SK-N-SH (cell line): ENCODE results near the gene ZYG11B. TPM values are rescaled to one million over a fixed set of nuclear protein-coding genes. Genes with fewer than 3 reads are reported as not detected.
"Not testable (repeated sequence)": the region's sequence is repeated elsewhere in the genome, so short reads cannot be mapped to it uniquely, and the experiment has no call there.

ENCODE experiments used
- CTCF ChIA-PET: fragments of 300-600, 350-600 bp; formaldehyde crosslinking; extraction: SDS; loops from one replicate; lab custom pipeline; 2021; lab: Yijun Ruan, JAX
- POLR2A ChIA-PET: fragments of 350-600 bp; sonication (Branson Sonifier 250); formaldehyde crosslinking; extraction: SDS; loops from one replicate; lab custom pipeline; 2020; ENCODE audit warnings: antibody characterized with exemption, inconsistent platforms; lab: Yijun Ruan, JAX
- DNase-seq: peaks from one replicate; pipeline ENCODE4 v3.0.0; 2012
- H2AFZ ChIP-seq: fragments of 200-600 bp; sonication (generic); 2 replicates; pipeline ENCODE4 v1.8.1; 2016; ENCODE audit warnings: antibody characterized with exemption, mild to moderate bottlenecking, low read depth
- H3F3A ChIP-seq: fragments of 200-600 bp; sonication (generic); replicated peaks from 2 replicates; pipeline ENCODE3; 2016; ENCODE audit warnings: antibody characterized with exemption, mild to moderate bottlenecking; ENCODE audit not compliant: insufficient read depth
- H3K27ac ChIP-seq, 2 experiments: fragments of 200-500 bp in 1 of 2; fragments of 200-600 bp in 1 of 2; sonication (Bioruptor generic) in 1 of 2; sonication (generic), shearing (Covaris generic) in 1 of 2; 2 replicates each; pipeline versions ENCODE4 v1.5.1 to v1.6.1; 2014 to 2016; ENCODE audit warnings: low read depth in 2 of 2, inconsistent platforms in 1 of 2, low read length in 1 of 2, mild to moderate bottlenecking in 1 of 2, mixed read lengths in 1 of 2
- H3K27me3 ChIP-seq: fragments of 200-600 bp; sonication (generic), shearing (Covaris generic); 2 replicates; pipeline ENCODE4 v1.6.1; 2016; ENCODE audit warnings: mixed run types; ENCODE audit not compliant: insufficient read depth
- H3K36me3 ChIP-seq, 2 experiments: fragments of 200-500 bp in 1 of 2; fragments of 200-600 bp in 1 of 2; sonication (Bioruptor generic) in 1 of 2; sonication (generic) in 1 of 2; replicated peaks in 1 of 2; 2 replicates each; pipeline versions ENCODE3 to v1.5.1; 2014 to 2016; ENCODE audit warnings: low read length in 1 of 2, mild to moderate bottlenecking in 1 of 2; ENCODE audit not compliant: insufficient read depth in 2 of 2, control insufficient read depth in 1 of 2
- H3K4me1 ChIP-seq, 2 experiments: fragments of 200-500 bp in 1 of 2; fragments of 200-600 bp in 1 of 2; sonication (Bioruptor generic) in 1 of 2; sonication (generic), shearing (Covaris generic) in 1 of 2; 2 replicates each; pipeline versions ENCODE4 v1.5.1 to v1.6.1; 2014 to 2016; ENCODE audit warnings: low read depth in 1 of 2, low read length in 1 of 2, mixed run types in 1 of 2; ENCODE audit not compliant: insufficient read depth in 2 of 2, control insufficient read depth in 1 of 2
- H3K4me2 ChIP-seq: fragments of 200-600 bp; sonication (generic), shearing (Covaris generic); 2 replicates; pipeline ENCODE4 v1.6.1; 2017; ENCODE audit warnings: mixed run types
- H3K4me3 ChIP-seq, 2 experiments: fragments of 200-500 bp in 1 of 2; fragments of 200-600 bp in 1 of 2; sonication (Bioruptor generic) in 1 of 2; sonication (generic), shearing (Covaris generic) in 1 of 2; 2 replicates each; pipeline versions ENCODE4 v1.5.1 to v1.8.1; 2014 to 2016; ENCODE audit warnings: low read depth in 2 of 2, inconsistent platforms in 1 of 2, low read length in 1 of 2, mild to moderate bottlenecking in 1 of 2, mixed read lengths in 1 of 2, moderate library complexity in 1 of 2
- H3K79me2 ChIP-seq: fragments of 200-600 bp; sonication (generic); 2 replicates; pipeline ENCODE4 v1.8.1; 2017; ENCODE audit warnings: mild to moderate bottlenecking; ENCODE audit not compliant: insufficient read depth
- H3K9ac ChIP-seq: fragments of 200-600 bp; sonication (generic); 2 replicates; pipeline ENCODE4 v1.6.1; 2017; ENCODE audit warnings: mixed run types
- H3K9me2 ChIP-seq: fragments of 200-600 bp; sonication (generic); 2 replicates; pipeline ENCODE4 v1.6.1; 2017; ENCODE audit warnings: mixed run types
- H3K9me3 ChIP-seq: fragments of 200-600 bp; sonication (generic); 2 replicates; pipeline ENCODE4 v1.6.1; 2017; ENCODE audit warnings: mixed run types, mild to moderate bottlenecking, moderate library complexity
- H4K20me1 ChIP-seq: fragments of 200-600 bp; sonication (generic); 2 replicates; pipeline ENCODE4 v1.6.1; 2017; ENCODE audit warnings: mild to moderate bottlenecking, mixed run types; ENCODE audit not compliant: insufficient read depth
- ELF1 ChIP-seq: IDR thresholded peaks from 2 replicates; pipeline ENCODE4 v1.4.0; 2012
- EP300 ChIP-seq, 2 experiments: IDR thresholded peaks; 2 replicates each; pipeline versions ENCODE4 v1.4.0 to v1.6.1; 2012; ENCODE audit warnings: borderline replicate concordance in 1 of 2, low read depth in 1 of 2, low read length in 1 of 2
- FOSL2 ChIP-seq: IDR thresholded peaks from 2 replicates; pipeline ENCODE4 v1.4.0; 2012; ENCODE audit warnings: low read depth, mild to moderate bottlenecking, moderate library complexity, borderline replicate concordance
- FOXJ3 ChIP-seq: sonication (generic); formaldehyde crosslinking; IDR thresholded peaks from 2 replicates; pipeline ENCODE4 v1.5.1; 2020; ENCODE audit warnings: mild to moderate bottlenecking, missing genetic modification reagents
- FOXM1 ChIP-seq: IDR thresholded peaks from 2 replicates; pipeline ENCODE4 v1.4.0; 2012; ENCODE audit warnings: low read depth, mild to moderate bottlenecking
- GATA2 ChIP-seq: sonication (generic); formaldehyde crosslinking; IDR thresholded peaks from 2 replicates; pipeline ENCODE4 v1.5.0; 2020; ENCODE audit warnings: mild to moderate bottlenecking, missing genetic modification reagents
- JUND ChIP-seq: IDR thresholded peaks from 2 replicates; pipeline ENCODE4 v1.4.0; 2012
- MXI1 ChIP-seq: IDR thresholded peaks from 2 replicates; pipeline ENCODE4 v1.6.1; 2012; ENCODE audit warnings: mild to moderate bottlenecking, low read depth, low read length, improper control_type of control experiment
- NRF1 ChIP-seq: IDR thresholded peaks from 2 replicates; pipeline ENCODE4 v1.6.1; 2012; ENCODE audit warnings: low read depth, mild to moderate bottlenecking, low read length
- RFX5 ChIP-seq: IDR thresholded peaks from 2 replicates; pipeline ENCODE4 v1.6.1; 2012; ENCODE audit warnings: mild to moderate bottlenecking, improper control_type of control experiment, low read length
- RXRA ChIP-seq: IDR thresholded peaks from 2 replicates; pipeline ENCODE4 v1.4.0; 2012; ENCODE audit warnings: low read depth, mild to moderate bottlenecking, borderline replicate concordance
- SMC3 ChIP-seq: IDR thresholded peaks from 2 replicates; pipeline ENCODE4 v1.6.1; 2012; ENCODE audit warnings: low read depth, low read length, improper control_type of control experiment
- TAF1 ChIP-seq: IDR thresholded peaks from 2 replicates; pipeline ENCODE4 v1.6.1; 2012; ENCODE audit warnings: low read depth, mild to moderate bottlenecking, low read length, moderate library complexity, borderline replicate concordance
- TCF12 ChIP-seq: IDR thresholded peaks from 2 replicates; pipeline ENCODE4 v1.4.0; 2012
- TEAD4 ChIP-seq: IDR thresholded peaks from 2 replicates; pipeline ENCODE4 v1.4.0; 2012; ENCODE audit warnings: mild to moderate bottlenecking, borderline replicate concordance; ENCODE audit not compliant: insufficient read depth
- YY1 ChIP-seq: IDR thresholded peaks from 2 replicates; pipeline ENCODE4 v1.4.0; 2012; ENCODE audit warnings: low read depth, mild to moderate bottlenecking
- WGBS: methylation state at CpG from one replicate; pipeline ENCODE4 v1.1.6; 2017; ENCODE audit warnings: low lambda C conversion rate; 5-methylcytosine and 5-hydroxymethylcytosine counted together
- polyA plus RNA-seq, 3 experiments: library from polyadenylated mRNA; depleted of rRNA; stranded (reverse); fragments of >200 nt; gene quantifications; 2 replicates each; pipeline ENCODE4 v1.2.3, GENCODE V29; 2012
- TF ChIP-seq, protein P1 (sequence below): IDR thresholded peaks from 2 replicates; pipeline ENCODE4; 2012
- TF ChIP-seq, protein P2 (sequence below): fragments of 150-350 bp; IDR thresholded peaks from 2 replicates; pipeline ENCODE4 v1.6.1; 2016; ENCODE audit warnings: mild to moderate bottlenecking, low read depth, low read length
- TF ChIP-seq, protein P3 (sequence below): IDR thresholded peaks from 2 replicates; pipeline ENCODE4 v1.4.0; 2012; ENCODE audit warnings: low read depth, borderline replicate concordance

Gene ZYG11B
- polyA plus RNA-seq, 1 of the 3 experiments (the other 2 are of a cell fraction): 5.8 TPM

DNA sequence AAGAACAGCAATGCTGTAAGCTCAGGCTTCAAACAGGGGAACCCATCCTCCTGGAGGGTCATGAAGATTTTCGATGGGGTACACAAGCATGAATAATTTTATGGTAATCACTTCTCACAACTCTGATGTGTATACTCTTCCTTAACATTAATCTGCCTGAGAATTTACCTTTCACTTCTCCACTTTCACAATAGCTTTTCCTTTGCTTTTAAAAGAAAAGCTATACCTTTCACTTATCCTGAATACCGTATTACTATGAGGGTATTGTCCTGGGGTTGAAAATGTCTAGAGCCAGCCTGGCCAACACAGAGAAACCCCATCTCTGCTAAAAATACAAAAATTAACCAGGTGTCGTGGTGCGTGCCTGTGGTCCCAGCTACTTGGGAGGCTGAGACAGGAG lies 12.7 kb upstream of the ZYG11B start:
- no peaks in the 10 kb centered on the region for H4K20me1 ChIP-seq
- no peaks in the 10 kb centered on the region for H3K9me2 ChIP-seq
- no peak for DNase-seq
- H3K27ac ChIP-seq: no peak overlapping the region
- H3K9ac ChIP-seq: no peak overlapping the region
- WGBS: 79% methylated on average over 4 of the region's 4 CpGs
- ChIA-PET POLR2A (interaction anchor here (1.0 kb wide), 1 partner anchor 11 kb away, joined by 3 read pairs; no protein-coding TSS in a partner anchor), CTCF (no interaction called here)
- TF ChIP-seq FOXJ3 (no peak), ELF1 (no peak), YY1 (no peak), TAF1 (no peak), FOXM1 (no peak)
- TF ChIP-seq, protein P1, sequence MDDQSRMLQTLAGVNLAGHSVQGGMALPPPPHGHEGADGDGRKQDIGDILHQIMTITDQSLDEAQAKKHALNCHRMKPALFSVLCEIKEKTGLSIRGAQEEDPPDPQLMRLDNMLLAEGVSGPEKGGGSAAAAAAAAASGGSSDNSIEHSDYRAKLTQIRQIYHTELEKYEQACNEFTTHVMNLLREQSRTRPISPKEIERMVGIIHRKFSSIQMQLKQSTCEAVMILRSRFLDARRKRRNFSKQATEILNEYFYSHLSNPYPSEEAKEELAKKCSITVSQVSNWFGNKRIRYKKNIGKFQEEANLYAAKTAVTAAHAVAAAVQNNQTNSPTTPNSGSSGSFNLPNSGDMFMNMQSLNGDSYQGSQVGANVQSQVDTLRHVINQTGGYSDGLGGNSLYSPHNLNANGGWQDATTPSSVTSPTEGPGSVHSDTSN: no peak
- no peak overlapping the region for H2AFZ ChIP-seq
- no peak overlapping the region for H3K4me2 ChIP-seq
- no peaks in the 10 kb centered on the region for H3K79me2 ChIP-seq
- no peaks in the 10 kb centered on the region for H3K4me1 ChIP-seq
- H3F3A ChIP-seq: no peaks in the 10 kb centered on the region
- H3K36me3 ChIP-seq: no peaks in the 10 kb centered on the region
- H3K27me3 ChIP-seq: no peaks in the 10 kb centered on the region
- no peak overlapping the region for H3K4me3 ChIP-seq
- no peaks in the 10 kb centered on the region for H3K9me3 ChIP-seq

DNA sequence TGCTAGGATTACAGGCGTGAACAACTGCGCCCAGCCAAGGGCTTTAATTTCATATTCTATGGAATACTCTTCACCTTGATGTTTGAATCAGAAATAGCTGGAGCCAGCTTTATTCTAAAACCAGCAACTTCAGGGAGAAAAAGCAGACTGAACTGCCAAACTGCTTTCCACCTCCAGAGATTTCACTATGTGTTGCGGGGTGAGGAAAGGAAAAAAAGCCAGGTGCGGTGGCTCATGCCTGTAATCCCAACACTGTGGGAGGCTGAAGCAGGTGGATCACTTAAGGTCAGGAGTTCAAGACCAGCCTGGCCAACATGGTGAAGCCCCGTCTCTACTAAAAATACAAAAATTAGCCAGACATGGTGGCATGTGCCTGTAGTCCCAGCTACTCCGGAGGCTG lies 11.0 kb upstream of the ZYG11B start:
- H3K9me3 ChIP-seq, H2AFZ ChIP-seq, H3K36me3 ChIP-seq, H3K9me2 ChIP-seq, H3K4me1 ChIP-seq, H3K9ac ChIP-seq, H3F3A ChIP-seq, H3K27ac ChIP-seq, H3K4me2 ChIP-seq, H3K79me2 ChIP-seq, H3K27me3 ChIP-seq, H3K4me3 ChIP-seq, CTCF ChIA-PET, H4K20me1 ChIP-seq, DNase-seq: not testable (repeated sequence)
- POLR2A ChIA-PET: interaction anchor here (1.0 kb wide), 1 partner anchor 11 kb away, joined by 3 read pairs; the partner anchor contains the start of gene ZYG11B
- WGBS: 96% methylated on average over 6 of the region's 6 CpGs

DNA sequence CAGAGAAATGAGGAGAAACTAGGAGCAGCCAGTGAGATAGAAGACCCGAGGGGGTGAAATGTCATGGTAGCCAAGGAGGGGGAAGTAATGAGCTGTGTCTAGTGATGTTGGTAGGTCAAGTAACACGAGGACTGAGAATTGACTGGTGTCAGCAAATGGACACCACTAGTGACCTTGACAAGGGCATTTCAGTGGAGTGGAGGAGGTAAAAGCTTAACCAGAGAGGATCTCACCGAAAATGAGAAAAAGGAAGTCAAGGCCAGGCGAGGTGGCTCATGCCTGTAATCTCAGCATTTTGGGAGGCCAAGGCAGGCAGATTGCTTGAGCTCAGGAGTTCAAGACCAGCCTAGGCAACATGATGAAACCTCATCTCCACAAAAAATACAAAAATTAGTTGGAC lies 3.0 kb upstream of the ZYG11B start:
- DNase-seq: no peak
- H2AFZ ChIP-seq: no peak overlapping the region
- H3F3A ChIP-seq: no peaks in the 10 kb centered on the region
- H3K27me3 ChIP-seq: no peaks in the 10 kb centered on the region
- H3K4me1 ChIP-seq: peaks cover 0 to 2% of the 10 kb centered on the region in 2 experiments; a peak in 2 of 4 replicates
- no peaks in the 10 kb centered on the region for H3K9me3 ChIP-seq
- H4K20me1 ChIP-seq: peaks cover 7% of the 10 kb centered on the region; the same call in 1 of the 2 replicates
- TF ChIP-seq RXRA: no peak
- TF ChIP-seq GATA2 (CRISPR knock-in tag): no peak
- TF ChIP-seq, protein P2, sequence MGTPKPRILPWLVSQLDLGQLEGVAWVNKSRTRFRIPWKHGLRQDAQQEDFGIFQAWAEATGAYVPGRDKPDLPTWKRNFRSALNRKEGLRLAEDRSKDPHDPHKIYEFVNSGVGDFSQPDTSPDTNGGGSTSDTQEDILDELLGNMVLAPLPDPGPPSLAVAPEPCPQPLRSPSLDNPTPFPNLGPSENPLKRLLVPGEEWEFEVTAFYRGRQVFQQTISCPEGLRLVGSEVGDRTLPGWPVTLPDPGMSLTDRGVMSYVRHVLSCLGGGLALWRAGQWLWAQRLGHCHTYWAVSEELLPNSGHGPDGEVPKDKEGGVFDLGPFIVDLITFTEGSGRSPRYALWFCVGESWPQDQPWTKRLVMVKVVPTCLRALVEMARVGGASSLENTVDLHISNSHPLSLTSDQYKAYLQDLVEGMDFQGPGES: no peak
- TF ChIP-seq JUND: no peak
- TF ChIP-seq EP300 (IDR thresholded peaks at IDR 0.05; ENCODE audit: borderline replicate concordance in 1 of 2, low read depth in 1 of 2, low read length in 1 of 2): no peak
- no peak for TF ChIP-seq RFX5
- TF ChIP-seq, protein P3, sequence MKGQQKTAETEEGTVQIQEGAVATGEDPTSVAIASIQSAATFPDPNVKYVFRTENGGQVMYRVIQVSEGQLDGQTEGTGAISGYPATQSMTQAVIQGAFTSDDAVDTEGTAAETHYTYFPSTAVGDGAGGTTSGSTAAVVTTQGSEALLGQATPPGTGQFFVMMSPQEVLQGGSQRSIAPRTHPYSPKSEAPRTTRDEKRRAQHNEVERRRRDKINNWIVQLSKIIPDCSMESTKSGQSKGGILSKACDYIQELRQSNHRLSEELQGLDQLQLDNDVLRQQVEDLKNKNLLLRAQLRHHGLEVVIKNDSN: no peak
- TF ChIP-seq NRF1: no peak
- no peak for TF ChIP-seq FOSL2
- TF ChIP-seq TCF12: no peak
- TF ChIP-seq ELF1: no peak
- no peak for TF ChIP-seq SMC3
- no peak for TF ChIP-seq MXI1
- no peak for TF ChIP-seq FOXM1
- no peak for TF ChIP-seq TEAD4
- no peak for TF ChIP-seq FOXJ3
- H3K36me3 ChIP-seq: no peaks in the 10 kb centered on the region
- no peak overlapping the region for H3K27ac ChIP-seq
- no peak overlapping the region for H3K9ac ChIP-seq
- H3K9me2 ChIP-seq: no peaks in the 10 kb centered on the region
- ChIA-PET CTCF (no interaction called here), POLR2A (no interaction called here)
- H3K4me3 ChIP-seq: no peak overlapping the region
- WGBS: 72% methylated on average over 4 of the region's 4 CpGs
- no peak overlapping the region for H3K4me2 ChIP-seq
- H3K79me2 ChIP-seq: peaks cover 19% of the 10 kb centered on the region
